T-helper 2 cell (primary cell): ENCODE measurements around the gene PLA2G4F.

Source experiments
- DNase-seq, 5 experiments: peaks; one replicate each; pipeline versions ENCODE4 v3.0.0 to v3.0.0-alpha.2; 2012 to 2022

Gene PLA2G4F

GRCh38 chr15:42163947-42164550 lies 7.6 kb upstream of the PLA2G4F start:
- DNase-seq = no peak

GRCh38 chr15:42163291-42163690 lies 6.9 kb upstream of the PLA2G4F start:
- no peak for DNase-seq

GRCh38 chr15:42160136-42160535 lies 3.7 kb upstream of the PLA2G4F start:
- no peak for DNase-seq

- DNase-seq = no peak
Observed at GRCh38 chr15:42159381-42160015, 3.1 kb upstream of the PLA2G4F start.

- no peak for DNase-seq
Observed at GRCh38 chr15:42158941-42159340, 2.5 kb upstream of the PLA2G4F start.

GRCh38 chr15:42157981-42158765 lies 1.7 kb upstream of the PLA2G4F start:
- no peak for DNase-seq

- DNase-seq = no peak
Observed at GRCh38 chr15:42157381-42157780, 945 bp upstream of the PLA2G4F start.

- no peak for DNase-seq
Observed at GRCh38 chr15:42155546-42156242, 742 bp downstream of the PLA2G4F start.

GRCh38 chr15:42154956-42155355 lies 1.5 kb downstream of the PLA2G4F start:
- no peak for DNase-seq

GRCh38 chr15:42154212-42154941 lies 2.1 kb downstream of the PLA2G4F start:
- no peak for DNase-seq

GRCh38 chr15:42153874-42154211 lies 2.6 kb downstream of the PLA2G4F start:
- no peak for DNase-seq

GRCh38 chr15:42152921-42153698 lies 3.3 kb downstream of the PLA2G4F start:
- DNase-seq = no peak

- no peak for DNase-seq
Observed at GRCh38 chr15:42152196-42152920, 4.1 kb downstream of the PLA2G4F start.

- no peak for DNase-seq
Observed at GRCh38 chr15:42151736-42152135, 4.7 kb downstream of the PLA2G4F start.

GRCh38 chr15:42151141-42151561 lies 5.3 kb downstream of the PLA2G4F start:
- DNase-seq = no peak

GRCh38 chr15:42150219-42150970 lies 6.0 kb downstream of the PLA2G4F start:
- DNase-seq = no peak

- no peak for DNase-seq
Observed at GRCh38 chr15:42149493-42150218, 6.8 kb downstream of the PLA2G4F start.

GRCh38 chr15:42148808-42149492 lies 7.5 kb downstream of the PLA2G4F start:
- no peak for DNase-seq

- DNase-seq = no peak
Observed at GRCh38 chr15:42147431-42147735, 9.1 kb downstream of the PLA2G4F start.
